Pancreas (tissue), 10 donors: Measurements from ENCODE around the gene CHST8. TPM values are rescaled to one million over a fixed set of nuclear protein-coding genes. Genes with fewer than 3 reads are reported as not detected.

Source experiments
- ATAC-seq, 4 donors: fragments of 200-7000 bp; cut with Tn5 transposase; one replicate each; pipeline versions ENCODE4 v1.8.0 to v1.9.1; 2020; ENCODE audit warnings: mild to moderate bottlenecking in 4 of 4, moderate library complexity in 4 of 4
- DNase-seq, 6 donors: peaks; one replicate each; pipeline ENCODE4 v3.0.0-alpha.2; 2020
- FAIRE-seq: peaks from 2 replicates; lab custom pipeline; 2012; peaks lifted over from hg19 to GRCh38; lab: Jason Lieb, UNC
- H3K27ac ChIP-seq, 4 donors: fragments of 200-600 bp; sonication (generic); 1 replicate in 3 of 4; 2 replicates in 1 of 4; pipeline versions ENCODE4 v1.5.0 to v1.8.0; 2020
- H3K27me3 ChIP-seq, 4 donors: fragments of 200-600 bp; one replicate each; pipeline ENCODE4 v1.8.0; 2021
- H3K36me3 ChIP-seq, 3 donors: fragments of 200-600 bp; sonication (generic) in 1 of 3; one replicate each; pipeline versions ENCODE4 v1.5.0 to v1.8.0; 2020 to 2021
- H3K4me1 ChIP-seq, 3 donors: fragments of 200-600 bp; one replicate each; pipeline ENCODE4 v1.8.0; 2021
- H3K4me3 ChIP-seq, 4 donors: fragments of 200-600 bp; sonication (generic) in 2 of 4; one replicate each; pipeline versions ENCODE4 v1.5.0 to v1.8.0; 2020 to 2021
- H3K9me3 ChIP-seq, 4 donors: fragments of 200-600 bp; one replicate each; pipeline ENCODE4 v1.8.0; 2021
- WGBS, 2 donors: extraction: QIAGEN DNeasy Blood & Tissue Kit; methylation state at CpG; one replicate each; pipeline ENCODE4 v1.1.7; 2013; 5-methylcytosine and 5-hydroxymethylcytosine counted together
- intact Hi-C, 3 donors: fragments of 100-400 bp; cut with DNase I; formaldehyde crosslinking; loops; one replicate each; pipeline versions ENCODE4 v1.11.1 to v1.14.2; 2022
- polyA plus RNA-seq, 2 donors: library from polyadenylated mRNA; stranded (reverse); fragments of 200-250 nt; gene quantifications; one replicate each; pipeline ENCODE4 v1.2.3, GENCODE V29; 2013
- total RNA-seq, 6 donors: library from RNA; stranded (reverse); fragmentation: NEBNext Ultra II Directional in 4 of 6; extraction: Animal tissue kit (Norgen Biotek cat#: 25700) in 4 of 6; gene quantifications; one replicate each; pipeline versions ENCODE4 v1.2.1 to v1.2.4, GENCODE V29; 2021 to 2023
- TF ChIP-seq, protein P1 (sequence below), 4 donors: fragments of 200-600 bp; sonication (generic) in 3 of 4; IDR thresholded peaks; one replicate each; pipeline versions ENCODE4 v1.5.0 to v1.8.0; 2021; ENCODE audit warnings: antibody characterized with exemption in 4 of 4
- donor health status: healthy with polysubstance abuse.
- donor health status: DM: no; HTN: no; CAD: no; lungs with moderate emphysema.
- donor health status: DM: no; HTN: no; CAD: no.
- donor health status: control.
- donor health status: control.
- donor health status: Bipolar disorder and iron deficiency.
- donor health status: DM: yes; HTN: yes; CAD: no.
- donor health status: DM: no; HTN: no; CAD: no.
- donor health status: DM: no; HTN: no; CAD: no.
- donor health status: DM: yes; HTN: yes; CAD: no.

CHST8 gene
- total and polyA plus RNA-seq, 8 donors: 0.41 to 3.6 (median 0.89) TPM

- DNase-seq: peak in 1 of 6 donors; percentile 1
- TF ChIP-seq, protein P1, sequence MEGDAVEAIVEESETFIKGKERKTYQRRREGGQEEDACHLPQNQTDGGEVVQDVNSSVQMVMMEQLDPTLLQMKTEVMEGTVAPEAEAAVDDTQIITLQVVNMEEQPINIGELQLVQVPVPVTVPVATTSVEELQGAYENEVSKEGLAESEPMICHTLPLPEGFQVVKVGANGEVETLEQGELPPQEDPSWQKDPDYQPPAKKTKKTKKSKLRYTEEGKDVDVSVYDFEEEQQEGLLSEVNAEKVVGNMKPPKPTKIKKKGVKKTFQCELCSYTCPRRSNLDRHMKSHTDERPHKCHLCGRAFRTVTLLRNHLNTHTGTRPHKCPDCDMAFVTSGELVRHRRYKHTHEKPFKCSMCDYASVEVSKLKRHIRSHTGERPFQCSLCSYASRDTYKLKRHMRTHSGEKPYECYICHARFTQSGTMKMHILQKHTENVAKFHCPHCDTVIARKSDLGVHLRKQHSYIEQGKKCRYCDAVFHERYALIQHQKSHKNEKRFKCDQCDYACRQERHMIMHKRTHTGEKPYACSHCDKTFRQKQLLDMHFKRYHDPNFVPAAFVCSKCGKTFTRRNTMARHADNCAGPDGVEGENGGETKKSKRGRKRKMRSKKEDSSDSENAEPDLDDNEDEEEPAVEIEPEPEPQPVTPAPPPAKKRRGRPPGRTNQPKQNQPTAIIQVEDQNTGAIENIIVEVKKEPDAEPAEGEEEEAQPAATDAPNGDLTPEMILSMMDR (IDR thresholded peaks at IDR 0.05): no peak
- H3K36me3 ChIP-seq: no peaks in the 10 kb centered on the region
- H3K9me3 ChIP-seq: no peaks in the 10 kb centered on the region
- no peak overlapping the region for H3K27ac ChIP-seq
- ATAC-seq: peak in 3 of 4 donors; percentile 11 to 69 (median 55)
- no peaks in the 10 kb centered on the region for H3K4me1 ChIP-seq
- intact Hi-C loops: no loop called here
- no peak for FAIRE-seq
- WGBS, 2 donors: 21 to 29% methylated on average over 14 of the region's 14 CpGs
- H3K27me3 ChIP-seq: peaks cover 0 to 4% (median 0%) of the 10 kb centered on the region in 4 donors
- H3K4me3 ChIP-seq: no peak overlapping the region
Measured at GRCh38 chr19:33639035-33639681, 17.4 kb downstream of the CHST8 start.

GRCh38 chr19:33640773-33641172 is 19.0 kb downstream of the CHST8 start:
- intact Hi-C loops: no loop called here
- no peaks in the 10 kb centered on the region for H3K36me3 ChIP-seq
- ATAC-seq: no peak
- no peak overlapping the region for H3K27ac ChIP-seq
- no peak for FAIRE-seq
- H3K4me3 ChIP-seq: no peak overlapping the region
- whole genome bisulfite sequencing, 2 donors: 45 to 71% methylated on average over 9 of the region's 9 CpGs
- H3K9me3 ChIP-seq: no peaks in the 10 kb centered on the region
- TF ChIP-seq, protein P1 (IDR thresholded peaks at IDR 0.05): no peak
- peak in 2 of 6 donors; percentile 25 to 38 for DNase-seq
- H3K27me3 ChIP-seq: peaks cover 0 to 4% (median 0%) of the 10 kb centered on the region in 4 donors
- H3K4me1 ChIP-seq: no peaks in the 10 kb centered on the region

DNA sequence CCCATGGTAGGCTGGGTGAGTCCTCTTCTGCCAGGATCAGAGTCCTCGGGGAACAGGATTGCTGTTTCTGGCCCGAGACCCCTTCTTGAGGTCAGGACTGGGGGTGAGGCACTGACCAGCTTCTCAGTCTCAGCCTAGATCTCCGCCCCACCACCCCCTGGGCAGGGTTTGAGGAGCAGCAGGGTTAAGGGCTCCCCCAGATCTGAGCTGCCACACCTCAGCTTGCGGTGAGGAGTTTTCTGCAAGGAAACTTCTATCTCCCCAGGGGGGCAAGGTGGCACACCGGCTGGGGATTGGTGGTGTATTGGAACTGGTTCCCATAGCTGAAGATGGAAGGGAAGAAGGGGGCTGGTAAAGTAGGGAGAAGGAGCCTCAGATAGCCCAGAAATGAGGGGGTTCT is 19.5 kb downstream of the CHST8 start:
- H3K9me3 ChIP-seq: no peaks in the 10 kb centered on the region
- 64 to 86% methylated on average over 5 of the region's 5 CpGs for WGBS, 2 donors
- no peak overlapping the region for H3K27ac ChIP-seq
- peaks cover 0 to 4% (median 0%) of the 10 kb centered on the region in 4 donors for H3K27me3 ChIP-seq
- no peaks in the 10 kb centered on the region for H3K4me1 ChIP-seq
- TF ChIP-seq, protein P1 (IDR thresholded peaks at IDR 0.05): no peak
- no peaks in the 10 kb centered on the region for H3K36me3 ChIP-seq
- DNase-seq (peak in 2 of 6 donors; percentile 19 to 36), FAIRE-seq (no peak), ATAC-seq (no peak)
- no peak overlapping the region for H3K4me3 ChIP-seq
- intact Hi-C loops: no loop called here

- 76 to 90% methylated on average over 7 of the region's 7 CpGs for WGBS, 2 donors
- Histone ChIP-seq H3K4me1 (no peaks in the 10 kb centered on the region), H3K27me3 (no peaks in the 10 kb centered on the region), H3K36me3 (no peaks in the 10 kb centered on the region), H3K9me3 (no peaks in the 10 kb centered on the region), H3K4me3 (no peak overlapping the region), H3K27ac (no peak overlapping the region)
- intact Hi-C loops: no loop called here
- DNase-seq: peak in 2 of 6 donors; percentile 17 to 30
- TF ChIP-seq, protein P1 (IDR thresholded peaks at IDR 0.05): no peak
- FAIRE-seq: no peak
- no peak for ATAC-seq
Measured at GRCh38 chr19:33641956-33642498, 20.3 kb downstream of the CHST8 start.

DNA sequence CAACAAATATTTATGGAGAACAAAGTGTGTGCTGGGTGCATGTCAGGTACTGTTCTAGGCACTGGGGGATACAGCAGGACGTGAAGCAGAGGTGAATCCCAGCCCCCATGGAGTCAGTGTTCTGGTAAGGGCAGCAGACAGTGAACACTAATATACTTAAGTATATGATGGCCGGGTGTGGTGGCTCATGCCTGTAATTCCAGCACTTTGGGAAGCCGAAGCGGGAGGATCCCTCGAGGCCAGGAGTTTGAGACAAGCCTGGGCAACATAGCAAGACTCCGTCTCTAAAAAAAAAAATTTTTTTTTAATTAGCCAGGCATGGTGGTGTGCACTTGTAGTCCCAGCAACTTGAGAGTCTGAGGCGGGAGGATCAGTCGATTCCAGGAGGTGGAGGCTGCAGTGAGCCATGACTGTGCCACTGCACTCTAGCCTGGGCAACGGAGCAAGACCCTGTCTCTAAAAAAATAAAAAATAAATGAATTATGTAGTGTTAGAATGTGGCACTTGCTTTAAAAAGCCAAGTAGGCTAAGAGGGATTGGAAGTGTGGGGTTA is 22.6 kb downstream of the CHST8 start:
- FAIRE-seq: no peak
- no peaks in the 10 kb centered on the region for H3K36me3 ChIP-seq
- 68 to 87% methylated on average over 9 of the region's 9 CpGs for WGBS, 2 donors

More for the DNA sequence above, 22.6 kb downstream of the CHST8 start:
- ATAC-seq (no peak), DNase-seq (peak in 1 of 6 donors; percentile 3)
- intact Hi-C loops: no loop called here
- Histone ChIP-seq H3K27me3 (no peaks in the 10 kb centered on the region), H3K4me1 (no peaks in the 10 kb centered on the region), H3K4me3 (no peak overlapping the region), H3K27ac (no peak overlapping the region), H3K9me3 (no peaks in the 10 kb centered on the region)
- TF ChIP-seq, protein P1 (IDR thresholded peaks at IDR 0.05): no peak
